Natural killer cell treated with Interleukin-12 subunit alpha and Interleukin-12 subunit beta and Interleukin-15 and Interleukin-18, amount 100 ng/mL, for 72 hours (primary cell): Measurements from ENCODE around the gene CTBS. TPM values are rescaled to one million over a fixed set of nuclear protein-coding genes. Genes with fewer than 3 reads are reported as not detected.

Experiments
- ATAC-seq, 2 donors: fragments of 150-1000 bp; cut with Tn5 transposase in 1 of 2; sonication (Bioruptor Pico), chemical (Tn5 transposase) in 1 of 2; 2 replicates each; pipeline ENCODE4 v1.10.0; 2021
- DNase-seq: peaks from one replicate; pipeline ENCODE4 v3.0.0; 2022; ENCODE audit warnings: low spot score
- H3K27ac Mint-ChIP-seq, 2 donors: 1 replicate in 1 of 2; 2 replicates in 1 of 2; pipeline ENCODE4 v1.8.0; 2022; ENCODE audit warnings: mixed read lengths in 2 of 2, mild to moderate bottlenecking in 1 of 2, moderate library complexity in 1 of 2
- H3K27me3 Mint-ChIP-seq, 2 donors: 1 replicate in 1 of 2; 2 replicates in 1 of 2; pipeline ENCODE4 v1.8.0; 2022; ENCODE audit warnings: mixed read lengths in 2 of 2
- H3K36me3 Mint-ChIP-seq: one replicate; pipeline ENCODE4 v1.8.0; 2022; ENCODE audit warnings: mixed read lengths
- H3K4me1 Mint-ChIP-seq, 2 donors: 1 replicate in 1 of 2; 2 replicates in 1 of 2; pipeline ENCODE4 v1.8.0; 2022; ENCODE audit warnings: low read depth in 2 of 2, mixed read lengths in 2 of 2, mild to moderate bottlenecking in 1 of 2
- H3K4me3 Mint-ChIP-seq: one replicate; pipeline ENCODE4 v1.8.0; 2022; ENCODE audit warnings: mixed read lengths
- H3K9me3 Mint-ChIP-seq: 2 replicates; pipeline ENCODE4 v1.8.0; 2022; ENCODE audit warnings: mixed read lengths
- total RNA-seq, 2 donors: library from RNA; stranded (reverse); gene quantifications; one replicate each; pipeline ENCODE4 v1.2.3, GENCODE V29; 2022

The CTBS gene
- total RNA-seq, 2 donors from 2014 or later, result 10.1 to 20.9 TPM

DNA sequence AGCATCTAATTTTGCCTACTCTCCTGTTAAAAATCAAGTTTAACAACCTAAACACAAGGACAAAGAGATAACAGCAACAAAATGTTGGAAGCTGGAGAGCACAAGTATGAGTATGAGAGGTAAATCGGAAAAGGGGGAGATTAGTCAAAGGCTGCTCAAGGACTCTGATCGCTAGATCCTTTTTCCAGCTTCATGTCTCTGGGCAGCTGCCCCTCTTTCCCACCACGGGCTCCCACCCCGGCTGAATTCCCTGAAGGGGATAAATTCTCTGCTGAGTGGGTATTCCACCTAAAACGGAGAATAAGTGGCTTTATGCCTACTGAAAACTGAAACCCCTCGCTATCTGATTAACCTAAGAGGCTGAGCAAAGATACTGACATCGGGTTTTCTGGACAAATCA lies 696 bp upstream of the CTBS start:
- H3K4me1 Mint-ChIP-seq, result peaks cover 34 to 38% of the 10 kb centered on the region in 2 donors
- H3K4me3 Mint-ChIP-seq, result peak overlapping the region; percentile 98
- H3K27ac Mint-ChIP-seq, result peak overlapping the region; percentile 92 to 99
- peaks cover 17% of the 10 kb centered on the region for H3K36me3 Mint-ChIP-seq
- ATAC-seq (no peak), DNase-seq (no peak)
- no peaks in the 10 kb centered on the region for H3K9me3 Mint-ChIP-seq
- peaks cover 0 to 1% of the 10 kb centered on the region in 2 donors for H3K27me3 Mint-ChIP-seq

DNA sequence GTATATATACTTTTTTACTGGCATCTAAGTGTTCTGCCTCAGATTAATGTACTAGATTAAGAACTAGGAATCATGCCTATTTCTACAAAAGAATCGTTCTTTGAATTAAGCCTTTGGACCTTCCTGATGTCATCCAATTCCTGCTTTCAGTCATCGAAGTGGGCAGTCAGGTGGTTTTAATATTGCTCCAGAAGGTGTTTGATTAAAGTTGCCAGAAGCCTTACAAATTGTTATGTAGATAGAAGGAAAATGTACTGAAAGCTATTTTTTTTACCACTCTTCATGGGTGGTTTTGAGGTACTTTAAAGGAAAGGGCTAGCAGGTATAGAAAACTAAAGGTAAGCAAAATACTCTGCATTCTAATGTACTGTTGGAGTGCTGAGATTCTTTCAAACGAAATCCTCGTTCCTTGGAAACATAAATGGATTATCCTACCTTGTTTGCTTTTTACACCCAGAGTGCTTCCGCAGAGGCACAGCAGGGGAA lies 716 bp downstream of the CTBS start:
- Mint-ChIP-seq H3K27ac (peak overlapping the region; percentile 92 to 99), H3K9me3 (no peaks in the 10 kb centered on the region)

GRCh38 chr1:84571150-84571535 lies 3.1 kb downstream of the CTBS start:
- Mint-ChIP-seq H3K36me3 (peaks cover 29% of the 10 kb centered on the region), H3K27me3 (no peaks in the 10 kb centered on the region), H3K4me1 (peaks cover 41 to 44% of the 10 kb centered on the region in 2 donors), H3K9me3 (no peaks in the 10 kb centered on the region), H3K4me3 (peak overlapping the region; percentile 68), H3K27ac (peak overlapping the region; percentile 92 to 99)
- ATAC-seq (no peak), DNase-seq (no peak)

More for the DNA sequence above, 716 bp downstream of the CTBS start:
- H3K4me3 Mint-ChIP-seq, result peak overlapping the region; percentile 98
- H3K4me1 Mint-ChIP-seq, result peaks cover 37 to 38% of the 10 kb centered on the region in 2 donors
- DNase-seq, result no peak
- H3K27me3 Mint-ChIP-seq, result no peaks in the 10 kb centered on the region
- no peak for ATAC-seq
- H3K36me3 Mint-ChIP-seq, result peaks cover 21% of the 10 kb centered on the region

DNA sequence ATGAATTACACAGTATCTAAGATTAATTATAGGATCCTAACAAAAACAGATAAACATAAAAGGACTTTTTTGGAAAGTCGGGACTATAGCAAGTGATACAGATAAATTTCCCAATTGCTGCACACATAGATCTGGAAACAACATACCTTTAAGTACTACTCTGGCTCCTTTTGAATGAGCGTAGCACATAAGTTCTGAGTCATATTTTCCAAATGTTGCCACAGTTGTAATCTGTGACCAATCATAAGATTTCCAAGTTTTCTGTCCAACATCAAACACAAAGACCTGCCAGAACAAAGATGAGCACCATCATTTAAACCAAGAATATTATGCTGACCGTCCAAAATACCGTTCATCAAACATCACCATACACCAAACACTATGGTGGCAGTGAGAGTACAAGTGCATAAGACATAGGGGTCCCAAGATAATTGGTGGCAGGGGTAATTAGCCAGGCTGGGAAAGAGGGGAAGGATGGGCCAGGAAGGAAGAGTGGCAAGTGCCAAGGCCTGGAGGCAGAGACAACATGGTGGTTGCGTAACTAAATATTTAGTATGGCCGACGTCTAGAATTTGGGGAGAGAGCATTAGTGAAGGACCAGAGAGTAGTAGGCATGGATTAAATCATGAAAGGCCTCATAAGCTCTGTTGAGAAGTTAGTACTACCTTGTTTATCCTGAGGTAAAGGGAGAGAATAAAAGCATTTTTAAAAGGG lies 3.6 kb downstream of the CTBS start:
- Mint-ChIP-seq H3K27ac (peak overlapping the region; percentile 92 to 99), H3K9me3 (no peaks in the 10 kb centered on the region), H3K4me1 (peaks cover 41 to 44% of the 10 kb centered on the region in 2 donors), H3K27me3 (no peaks in the 10 kb centered on the region), H3K36me3 (peaks cover 29% of the 10 kb centered on the region), H3K4me3 (peak overlapping the region; percentile 4)
- no peak for DNase-seq
- no peak for ATAC-seq

DNA sequence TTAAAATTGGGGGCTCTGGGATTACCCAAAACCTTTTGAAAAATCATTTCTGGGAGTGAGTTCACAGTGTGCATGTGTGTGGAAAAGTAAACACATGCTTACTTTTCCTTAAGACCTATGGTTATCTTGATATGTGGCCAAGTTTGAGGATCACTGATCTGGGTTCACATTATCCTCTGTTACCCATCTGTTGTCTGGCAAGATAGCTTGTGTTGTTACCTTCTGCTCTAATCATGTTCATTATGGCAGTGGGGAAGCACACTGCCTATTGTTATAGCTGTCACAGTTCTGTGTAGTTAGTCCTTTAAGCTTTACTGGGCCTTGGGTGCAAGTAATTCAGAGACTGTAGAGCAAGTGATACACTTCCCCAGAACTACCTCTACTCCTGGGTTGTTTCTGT lies 5.0 kb downstream of the CTBS start:
- H3K27ac Mint-ChIP-seq, result no peak overlapping the region
- H3K9me3 Mint-ChIP-seq, result no peaks in the 10 kb centered on the region
- peaks cover 29% of the 10 kb centered on the region for H3K36me3 Mint-ChIP-seq
- H3K4me3 Mint-ChIP-seq, result no peak overlapping the region
- H3K27me3 Mint-ChIP-seq, result no peaks in the 10 kb centered on the region
- DNase-seq (no peak), ATAC-seq (no peak)
- peaks cover 35 to 38% of the 10 kb centered on the region in 2 donors for H3K4me1 Mint-ChIP-seq

DNA sequence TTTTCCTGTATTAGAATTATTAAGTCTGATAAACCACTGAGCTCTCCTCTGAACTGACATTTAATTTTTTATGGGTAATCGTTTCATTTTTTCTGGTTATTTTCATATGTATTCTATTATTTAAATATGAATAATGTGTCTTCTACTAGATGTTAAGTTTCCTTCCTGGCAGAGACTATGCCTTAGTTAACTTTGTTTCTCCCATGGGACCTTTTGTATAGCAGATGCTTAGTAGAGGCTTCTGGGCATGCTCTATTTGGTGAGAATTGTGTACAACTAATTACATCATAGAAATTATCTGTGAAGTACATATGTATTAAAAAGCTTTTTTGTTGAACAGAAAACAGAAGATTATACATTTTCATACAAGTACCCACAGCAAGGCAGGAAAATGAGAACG lies 23.4 kb downstream of the CTBS start:
- Mint-ChIP-seq H3K27ac (no peak overlapping the region), H3K36me3 (no peaks in the 10 kb centered on the region), H3K4me1 (no peaks in the 10 kb centered on the region), H3K27me3 (no peaks in the 10 kb centered on the region), H3K4me3 (no peak overlapping the region), H3K9me3 (no peaks in the 10 kb centered on the region)
- no peak for ATAC-seq
- DNase-seq, result no peak

DNA sequence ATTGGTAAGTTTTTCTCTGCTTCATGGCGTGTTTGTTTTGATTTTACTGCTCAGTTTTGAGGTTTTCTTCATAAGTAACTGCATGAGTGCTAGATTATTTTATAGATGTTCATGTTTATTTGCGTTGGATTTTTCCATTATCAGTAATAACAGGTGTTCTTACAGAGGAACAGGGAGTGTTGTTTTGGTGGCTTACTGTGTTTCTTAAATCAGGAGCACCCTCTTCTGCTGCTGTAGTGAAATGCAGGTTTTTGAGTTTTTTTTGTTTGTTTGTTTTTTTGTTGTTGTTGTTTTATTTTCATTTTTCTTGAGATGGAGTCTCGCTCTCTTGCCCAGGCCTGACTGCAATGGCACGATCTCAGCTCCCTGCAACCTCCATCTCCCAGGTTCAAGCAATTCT lies 32.6 kb downstream of the CTBS start:
- ATAC-seq, result no peak
- Mint-ChIP-seq H3K36me3 (peaks cover 6% of the 10 kb centered on the region), H3K4me3 (no peak overlapping the region)

GRCh38 chr1:84540759-84541158 lies 33.5 kb downstream of the CTBS start:
- peaks cover 0 to 11% of the 10 kb centered on the region in 2 donors for H3K4me1 Mint-ChIP-seq
- H3K4me3 Mint-ChIP-seq, result no peak overlapping the region
- H3K27ac Mint-ChIP-seq, result peak overlapping the region in 1 of 2 donors; percentile 14
- ATAC-seq (no peak), DNase-seq (no peak)
- H3K27me3 Mint-ChIP-seq, result no peaks in the 10 kb centered on the region
- no peaks in the 10 kb centered on the region for H3K9me3 Mint-ChIP-seq
- peaks cover 6% of the 10 kb centered on the region for H3K36me3 Mint-ChIP-seq

More for the DNA sequence above, 32.6 kb downstream of the CTBS start:
- H3K27me3 Mint-ChIP-seq, result no peaks in the 10 kb centered on the region
- no peak overlapping the region for H3K27ac Mint-ChIP-seq
- no peak for DNase-seq
- no peaks in the 10 kb centered on the region for H3K9me3 Mint-ChIP-seq
- peaks cover 0 to 11% of the 10 kb centered on the region in 2 donors for H3K4me1 Mint-ChIP-seq

DNA sequence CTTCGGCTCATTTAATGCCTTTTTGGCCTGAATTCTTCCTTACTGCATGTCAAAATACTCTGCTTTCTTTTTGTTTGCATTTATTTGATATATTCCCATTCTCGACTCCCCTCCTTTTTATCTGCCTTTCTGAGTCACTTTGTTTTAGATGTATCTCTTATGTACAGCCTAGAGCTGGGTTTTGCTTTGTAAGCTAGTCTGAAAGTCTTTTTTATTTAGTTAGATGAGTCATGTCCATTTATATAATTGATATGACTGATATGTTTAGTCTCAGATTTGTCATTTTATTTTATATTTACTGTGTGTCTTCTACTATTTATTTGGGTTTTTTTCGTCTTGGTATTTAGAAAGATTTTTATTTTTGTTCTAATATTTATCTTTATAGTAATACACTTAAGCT lies 34.3 kb downstream of the CTBS start:
- DNase-seq (no peak), ATAC-seq (no peak)
- H3K27ac Mint-ChIP-seq, result peak overlapping the region in 1 of 2 donors; percentile 14
- H3K4me1 Mint-ChIP-seq, result peaks cover 0 to 11% of the 10 kb centered on the region in 2 donors
- H3K4me3 Mint-ChIP-seq, result no peak overlapping the region
- H3K27me3 Mint-ChIP-seq, result no peaks in the 10 kb centered on the region
- H3K9me3 Mint-ChIP-seq, result no peaks in the 10 kb centered on the region
- H3K36me3 Mint-ChIP-seq, result peaks cover 6% of the 10 kb centered on the region

DNA sequence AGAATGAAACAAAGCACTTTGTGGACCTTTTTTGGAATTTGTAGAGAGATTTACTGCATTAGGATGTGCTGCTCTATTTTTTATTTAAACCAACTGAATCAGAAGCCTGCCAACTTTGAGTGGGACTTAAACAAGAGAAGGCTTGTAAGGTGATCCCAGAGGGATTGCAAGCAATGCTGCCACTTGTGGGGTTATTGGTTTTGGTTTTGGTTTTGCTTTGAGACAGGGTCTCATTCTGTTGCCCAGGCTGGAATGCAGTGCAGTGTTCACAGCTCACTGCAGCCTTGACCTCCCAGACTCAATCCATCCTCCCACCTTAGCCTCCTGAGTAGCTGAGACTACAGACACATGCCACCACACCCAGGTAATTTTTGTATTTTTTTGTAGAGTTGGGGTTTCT lies 35.6 kb downstream of the CTBS start:
- no peak overlapping the region for H3K4me3 Mint-ChIP-seq
- H3K27ac Mint-ChIP-seq, result peak overlapping the region in 1 of 2 donors; percentile 49
- no peaks in the 10 kb centered on the region for H3K9me3 Mint-ChIP-seq
- no peaks in the 10 kb centered on the region for H3K27me3 Mint-ChIP-seq
- ATAC-seq, result peak in 1 of 2 donors; percentile 84
- peaks cover 6% of the 10 kb centered on the region for H3K36me3 Mint-ChIP-seq
- DNase-seq, result peak; percentile 58
- peaks cover 0 to 11% of the 10 kb centered on the region in 2 donors for H3K4me1 Mint-ChIP-seq

DNA sequence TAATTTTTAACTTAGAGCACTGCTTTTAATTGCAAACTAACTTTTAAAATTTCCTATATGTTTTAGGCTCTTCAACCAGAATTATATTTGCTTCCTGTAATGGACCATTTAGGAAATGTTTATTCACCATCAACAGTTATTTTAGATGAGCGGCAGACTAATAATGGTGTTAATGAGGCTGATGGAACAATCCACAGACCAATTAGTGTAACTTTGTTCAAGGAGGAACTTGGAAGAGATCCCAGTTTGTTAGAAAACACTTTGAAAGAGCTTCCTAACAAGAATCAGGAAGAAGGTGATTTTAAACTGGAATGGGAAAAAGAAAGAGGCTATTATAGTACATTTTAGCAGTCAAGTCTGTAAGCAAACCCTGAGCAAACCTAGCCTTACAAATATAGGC lies 48.5 kb downstream of the CTBS start:
- Mint-ChIP-seq H3K9me3 (no peaks in the 10 kb centered on the region), H3K27me3 (no peaks in the 10 kb centered on the region), H3K36me3 (no peaks in the 10 kb centered on the region), H3K4me3 (no peak overlapping the region), H3K4me1 (no peaks in the 10 kb centered on the region), H3K27ac (no peak overlapping the region)
- no peak for DNase-seq
- no peak for ATAC-seq

GRCh38 chr1:84524590-84524989 lies 49.6 kb downstream of the CTBS start:
- ATAC-seq, result no peak
- DNase-seq, result no peak
- no peak overlapping the region for H3K4me3 Mint-ChIP-seq
- H3K27ac Mint-ChIP-seq, result no peak overlapping the region
- no peaks in the 10 kb centered on the region for H3K9me3 Mint-ChIP-seq
- no peaks in the 10 kb centered on the region for H3K27me3 Mint-ChIP-seq
- no peaks in the 10 kb centered on the region for H3K36me3 Mint-ChIP-seq
- no peaks in the 10 kb centered on the region for H3K4me1 Mint-ChIP-seq

- H3K4me3 Mint-ChIP-seq, result no peak overlapping the region
- H3K27ac Mint-ChIP-seq, result no peak overlapping the region
- peaks cover 0 to 3% of the 10 kb centered on the region in 2 donors for H3K4me1 Mint-ChIP-seq
- H3K27me3 Mint-ChIP-seq, result no peaks in the 10 kb centered on the region
- ATAC-seq (no peak), DNase-seq (no peak)
- H3K36me3 Mint-ChIP-seq, result no peaks in the 10 kb centered on the region
- no peaks in the 10 kb centered on the region for H3K9me3 Mint-ChIP-seq
These were observed 63.6 kb downstream of the CTBS start for GRCh38 chr1:84510668-84511067.

- no peak overlapping the region for H3K27ac Mint-ChIP-seq
- ATAC-seq (no peak), DNase-seq (no peak)
- peaks cover 3 to 6% of the 10 kb centered on the region in 2 donors for H3K4me1 Mint-ChIP-seq
- H3K36me3 Mint-ChIP-seq, result peaks cover 4% of the 10 kb centered on the region
- no peaks in the 10 kb centered on the region for H3K9me3 Mint-ChIP-seq
- no peak overlapping the region for H3K4me3 Mint-ChIP-seq
- H3K27me3 Mint-ChIP-seq, result no peaks in the 10 kb centered on the region
These were observed 64.1 kb downstream of the CTBS start for GRCh38 chr1:84510165-84510564.
